Duodenal mucosa (tissue), 2 donors: ENCODE data around the gene FBL.
"Not testable (repeated sequence)": the region's sequence is repeated elsewhere in the genome, so short reads cannot be mapped to it uniquely, and the experiment has no call there.

Experiments
- H3K27ac ChIP-seq: one replicate; pipeline ENCODE4 v1.7.0; 2013; ENCODE audit warnings: low read depth, low read length
- H3K27me3 ChIP-seq, 2 donors: one replicate each; pipeline ENCODE4 v1.7.0; 2013; ENCODE audit warnings: low read length in 2 of 2, control low read depth in 1 of 2; ENCODE audit not compliant: insufficient read depth in 2 of 2, control insufficient read depth in 1 of 2
- H3K36me3 ChIP-seq, 2 donors: one replicate each; pipeline ENCODE4 v1.7.0; 2013; ENCODE audit warnings: low read length in 2 of 2, control low read depth in 1 of 2; ENCODE audit not compliant: insufficient read depth in 2 of 2, control insufficient read depth in 1 of 2
- H3K4me1 ChIP-seq, 2 donors: one replicate each; pipeline ENCODE4 v1.7.0; 2013; ENCODE audit warnings: low read length in 2 of 2, control low read depth in 1 of 2; ENCODE audit not compliant: insufficient read depth in 2 of 2, control insufficient read depth in 1 of 2
- H3K4me3 ChIP-seq, 2 donors: one replicate each; pipeline ENCODE4 v1.7.0; 2013; ENCODE audit warnings: low read length in 2 of 2, low read depth in 1 of 2
- H3K9ac ChIP-seq, 2 donors: one replicate each; pipeline ENCODE4 v1.7.0; 2013; ENCODE audit warnings: low read length in 2 of 2, low read depth in 1 of 2
- H3K9me3 ChIP-seq, 2 donors: one replicate each; pipeline ENCODE4 v1.7.0; 2013; ENCODE audit warnings: low read length in 2 of 2, control low read depth in 1 of 2; ENCODE audit not compliant: control insufficient read depth in 1 of 2

FBL gene

DNA sequence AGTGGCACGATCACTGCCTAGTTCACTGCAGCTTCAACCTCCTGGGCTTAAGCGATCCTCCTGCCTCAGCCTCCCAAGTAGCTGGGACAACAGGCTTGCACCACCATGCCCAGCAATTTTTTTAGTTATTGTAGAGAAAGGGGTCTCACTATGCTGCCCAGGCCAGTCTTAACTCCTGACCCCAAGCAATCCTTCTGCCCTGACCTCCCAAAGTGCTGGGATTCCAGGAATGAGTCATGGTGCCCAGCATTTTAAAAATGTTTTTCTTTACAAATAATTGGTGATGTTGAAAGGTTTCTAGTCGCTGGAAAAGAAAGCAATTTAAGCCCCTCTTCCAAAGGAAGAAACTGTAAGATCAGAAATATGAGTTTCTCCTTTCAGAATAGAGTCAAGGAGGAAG, 31.6 kb downstream of the FBL start:
- H3K4me3 ChIP-seq, result no peak overlapping the region
- H3K27ac ChIP-seq, result no peak overlapping the region
- no peaks in the 10 kb centered on the region for H3K4me1 ChIP-seq

DNA sequence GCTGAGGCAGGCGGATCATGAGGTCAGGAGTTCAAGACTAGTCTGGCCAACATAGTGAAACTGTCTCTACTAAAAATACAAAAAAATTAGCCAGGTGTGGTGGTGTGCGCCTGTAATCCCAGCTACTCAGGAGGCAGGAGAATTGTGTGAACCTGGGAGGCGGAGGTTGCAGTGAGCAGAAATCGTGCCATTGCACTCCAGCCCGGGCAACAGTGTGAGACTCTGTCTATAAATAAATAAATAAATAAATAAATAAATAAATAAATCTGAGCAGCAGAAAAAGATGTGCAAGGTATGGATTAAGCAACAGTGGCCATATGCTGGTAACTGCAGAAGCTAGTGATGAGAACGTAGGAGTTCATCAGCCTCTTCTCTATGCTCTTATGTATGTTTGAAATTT, 32.1 kb downstream of the FBL start:
- not testable (repeated sequence) for H3K27me3 ChIP-seq, H3K27ac ChIP-seq, H3K9me3 ChIP-seq, H3K36me3 ChIP-seq, H3K4me3 ChIP-seq, H3K9ac ChIP-seq, H3K4me1 ChIP-seq

More for the DNA sequence above, 31.6 kb downstream of the FBL start:
- Histone ChIP-seq H3K27me3 (no peaks in the 10 kb centered on the region), H3K9ac (no peak overlapping the region), H3K36me3 (no peaks in the 10 kb centered on the region), H3K9me3 (no peaks in the 10 kb centered on the region)

DNA sequence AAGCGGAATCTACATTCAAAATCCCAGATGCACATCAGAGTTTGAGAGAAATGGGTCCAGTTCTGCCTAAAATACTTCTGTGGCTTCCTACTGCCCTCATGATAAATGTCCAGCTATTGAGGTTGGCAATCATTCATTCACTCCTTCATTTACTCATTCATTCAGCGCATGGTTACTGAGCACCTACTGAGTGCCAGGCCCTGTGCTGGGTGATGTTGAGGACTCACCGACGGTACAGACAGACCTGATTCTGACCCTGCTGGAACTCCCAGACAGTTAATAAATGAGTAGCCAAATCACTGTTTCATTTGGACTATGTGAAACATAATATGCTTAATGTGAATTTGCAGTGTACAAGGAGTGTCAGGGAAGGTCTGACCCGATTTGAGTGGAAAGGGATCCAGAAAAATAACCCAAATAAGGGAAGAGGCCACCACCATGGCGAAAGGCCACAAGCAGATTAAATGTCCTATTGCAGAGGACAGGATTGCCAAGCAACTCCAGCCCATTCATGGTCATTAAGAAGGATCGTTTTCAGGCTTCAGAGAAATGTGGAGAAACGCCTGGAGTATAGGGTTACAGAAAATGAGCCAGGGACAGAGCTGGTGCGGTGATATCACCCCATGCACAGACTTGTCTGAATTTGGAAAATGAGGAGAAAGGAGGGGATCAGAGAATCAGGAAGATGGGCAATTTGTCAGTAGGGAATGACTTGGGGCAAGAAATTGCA, 32.8 kb downstream of the FBL start:
- Histone ChIP-seq H3K9me3 (no peaks in the 10 kb centered on the region), H3K4me1 (no peaks in the 10 kb centered on the region), H3K36me3 (no peaks in the 10 kb centered on the region), H3K27me3 (no peaks in the 10 kb centered on the region), H3K4me3 (no peak overlapping the region), H3K9ac (no peak overlapping the region), H3K27ac (no peak overlapping the region)

DNA sequence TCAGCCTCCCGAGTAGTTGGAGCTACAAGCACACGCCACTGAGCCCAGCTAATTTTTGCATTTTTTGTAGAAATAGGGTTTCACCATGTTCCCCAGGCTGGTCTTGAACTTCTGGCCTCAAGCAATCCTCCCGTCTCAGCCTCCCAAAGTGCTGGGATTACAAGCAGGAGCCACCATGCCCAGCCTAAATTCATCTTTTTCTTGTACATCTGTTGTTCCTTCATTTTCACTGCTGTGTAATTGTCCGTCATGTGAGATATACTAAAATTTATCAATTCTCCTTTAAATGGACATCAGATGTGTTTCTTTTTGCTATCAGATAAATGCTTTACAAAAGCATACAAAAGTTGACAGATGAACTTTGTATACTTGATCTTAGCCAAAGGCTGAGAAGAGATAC, 35.1 kb downstream of the FBL start:
- Histone ChIP-seq H3K4me1 (no peaks in the 10 kb centered on the region), H3K36me3 (no peaks in the 10 kb centered on the region), H3K27me3 (no peaks in the 10 kb centered on the region), H3K9me3 (no peaks in the 10 kb centered on the region), H3K9ac (no peak overlapping the region), H3K27ac (no peak overlapping the region), H3K4me3 (no peak overlapping the region)

DNA sequence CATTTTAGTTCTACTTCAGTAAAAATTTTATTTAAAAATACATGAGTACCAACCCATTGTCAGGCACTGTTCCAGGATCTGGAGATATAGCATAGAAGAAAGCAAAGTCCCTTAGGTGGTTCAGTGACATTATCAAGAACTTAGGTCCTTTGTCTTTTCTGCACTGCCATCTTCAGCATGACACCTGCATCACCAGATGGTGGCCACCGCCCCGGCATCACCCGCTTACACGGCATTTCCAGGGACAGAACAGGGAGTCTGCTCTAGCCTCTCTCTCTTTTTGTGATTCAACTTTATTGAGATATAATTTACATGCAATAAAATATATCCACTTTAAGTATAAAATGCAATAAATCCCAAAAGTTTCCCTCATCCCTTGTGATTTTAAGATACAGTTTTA, 35.8 kb downstream of the FBL start:
- H3K27me3 ChIP-seq, result peaks cover 0 to under 1% of the 10 kb centered on the region in 2 donors
- no peaks in the 10 kb centered on the region for H3K9me3 ChIP-seq
- H3K36me3 ChIP-seq, result no peaks in the 10 kb centered on the region
- H3K4me3 ChIP-seq, result no peak overlapping the region
- no peak overlapping the region for H3K9ac ChIP-seq
- no peak overlapping the region for H3K27ac ChIP-seq
- no peaks in the 10 kb centered on the region for H3K4me1 ChIP-seq

DNA sequence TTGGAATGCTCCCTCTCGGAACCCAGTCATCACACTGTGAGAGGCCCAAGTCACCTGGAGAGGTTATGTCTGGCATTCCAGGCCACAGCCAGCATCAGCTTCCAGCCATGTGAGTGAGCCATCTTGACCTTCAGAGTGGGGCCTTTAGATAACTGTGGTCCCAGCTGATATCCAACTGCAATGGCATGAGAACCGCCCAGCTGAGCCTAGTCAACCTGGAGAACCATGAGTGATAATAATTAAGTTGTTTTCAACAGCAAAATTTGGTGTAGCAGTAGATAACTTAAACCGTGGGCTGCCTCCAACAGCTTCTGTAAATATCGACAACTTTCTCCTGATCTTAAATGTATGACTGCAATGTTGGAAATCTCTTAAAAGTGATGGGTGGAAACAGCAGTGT, 36.8 kb downstream of the FBL start:
- peaks cover 0 to 2% of the 10 kb centered on the region in 2 donors for H3K27me3 ChIP-seq
- H3K27ac ChIP-seq, result no peak overlapping the region
- H3K36me3 ChIP-seq, result no peaks in the 10 kb centered on the region
- no peak overlapping the region for H3K9ac ChIP-seq
- H3K4me3 ChIP-seq, result no peak overlapping the region
- no peaks in the 10 kb centered on the region for H3K4me1 ChIP-seq
- no peaks in the 10 kb centered on the region for H3K9me3 ChIP-seq

DNA sequence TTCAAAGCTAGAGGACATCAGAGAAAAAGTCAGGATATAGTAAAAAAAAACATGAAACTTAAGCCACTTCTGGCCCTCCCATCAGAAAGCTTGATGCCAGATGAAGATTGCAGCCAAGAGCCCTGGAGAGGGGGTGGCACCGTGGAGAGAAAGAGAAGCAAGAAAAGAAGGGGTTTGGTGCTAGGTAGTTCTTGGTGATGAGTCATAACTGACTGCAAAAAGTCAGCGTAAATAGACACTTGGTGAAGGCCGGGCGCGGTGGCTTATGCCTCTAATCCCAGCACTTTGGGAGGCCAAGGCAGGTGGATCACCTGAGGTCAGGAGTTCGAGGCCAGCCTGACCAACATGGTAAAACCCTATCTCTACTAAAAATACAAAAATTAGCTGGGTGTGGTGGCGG, 37.5 kb downstream of the FBL start:
- not testable (repeated sequence) for H3K4me3 ChIP-seq, H3K9me3 ChIP-seq, H3K27ac ChIP-seq, H3K9ac ChIP-seq, H3K27me3 ChIP-seq, H3K36me3 ChIP-seq, H3K4me1 ChIP-seq

DNA sequence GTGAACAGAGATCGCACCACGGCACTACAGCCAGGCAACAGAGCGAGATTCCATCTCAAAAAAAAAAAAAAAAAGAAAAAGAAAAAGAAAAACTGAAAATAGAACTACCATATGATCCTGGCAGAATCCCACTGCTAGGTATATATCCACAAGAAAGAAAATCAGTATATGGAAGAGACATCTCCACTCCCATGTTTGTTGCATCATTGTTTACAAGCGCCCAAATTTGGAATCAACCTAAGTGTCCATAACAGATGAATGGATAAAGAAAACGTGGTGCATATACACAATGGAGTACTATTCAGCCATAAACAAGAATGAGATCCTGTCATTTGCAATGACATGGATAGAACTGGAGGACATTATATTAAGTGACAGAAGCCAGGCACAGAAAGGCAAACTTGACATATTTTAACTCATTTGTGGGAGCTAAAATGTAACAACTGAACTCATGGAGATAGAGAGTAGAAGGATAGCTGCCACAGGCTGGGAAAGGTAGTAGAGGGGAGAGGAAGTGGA, 38.3 kb downstream of the FBL start:
- Histone ChIP-seq H3K36me3 (no peaks in the 10 kb centered on the region), H3K4me3 (no peak overlapping the region), H3K4me1 (no peaks in the 10 kb centered on the region), H3K27ac (no peak overlapping the region), H3K9ac (no peak overlapping the region), H3K27me3 (peaks cover 4 to 6% of the 10 kb centered on the region in 2 donors), H3K9me3 (no peaks in the 10 kb centered on the region)

DNA sequence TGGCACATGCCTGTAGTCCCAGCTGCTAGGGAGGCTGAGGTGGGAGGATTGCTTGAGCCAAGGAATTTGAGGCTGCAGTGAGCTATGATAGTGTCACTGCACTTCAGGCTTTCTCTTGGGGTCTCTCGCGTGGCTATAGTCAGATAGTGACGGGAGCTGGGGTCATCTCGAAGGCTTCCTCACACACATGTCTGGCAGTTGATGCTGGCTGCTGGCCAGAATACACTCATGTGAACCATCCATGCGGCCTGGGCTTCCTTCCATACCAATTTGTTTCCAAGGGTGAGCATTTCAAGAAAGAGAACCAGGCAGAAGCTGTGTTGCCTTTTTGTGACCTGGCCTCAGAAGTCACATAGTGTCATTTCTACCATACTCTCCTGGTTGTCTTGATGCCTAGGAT, 41.1 kb downstream of the FBL start:
- no peaks in the 10 kb centered on the region for H3K36me3 ChIP-seq
- no peak overlapping the region for H3K27ac ChIP-seq
- H3K4me3 ChIP-seq, result no peak overlapping the region
- H3K27me3 ChIP-seq, result peaks cover 9 to 15% of the 10 kb centered on the region in 2 donors
- H3K4me1 ChIP-seq, result no peaks in the 10 kb centered on the region
- H3K9ac ChIP-seq, result no peak overlapping the region
- H3K9me3 ChIP-seq, result no peaks in the 10 kb centered on the region

DNA sequence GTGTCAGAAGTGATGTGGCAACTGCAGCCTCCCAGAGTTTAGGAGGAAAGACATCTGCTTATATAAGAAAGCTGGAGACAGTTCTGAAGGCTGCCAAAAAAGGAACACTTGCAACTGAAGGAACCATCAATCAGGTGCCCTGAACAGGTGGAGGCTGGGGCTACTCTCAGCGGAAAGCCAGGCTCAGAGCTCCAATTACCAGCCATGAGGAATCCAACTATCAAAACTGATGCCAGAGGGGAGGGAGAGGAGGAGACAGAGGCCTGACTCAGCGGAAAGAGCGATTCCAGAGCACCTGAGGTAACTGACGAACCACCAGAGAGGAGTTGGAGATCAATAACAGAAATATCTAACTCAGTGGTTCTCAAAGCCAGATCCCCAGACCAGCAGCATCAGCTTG, 43.2 kb downstream of the FBL start:
- peaks cover 9 to 15% of the 10 kb centered on the region in 2 donors for H3K27me3 ChIP-seq
- H3K4me1 ChIP-seq, result no peaks in the 10 kb centered on the region
- H3K36me3 ChIP-seq, result no peaks in the 10 kb centered on the region
- no peak overlapping the region for H3K4me3 ChIP-seq
- H3K27ac ChIP-seq, result no peak overlapping the region
- H3K9me3 ChIP-seq, result no peaks in the 10 kb centered on the region
- H3K9ac ChIP-seq, result no peak overlapping the region
